HG03442 (cell line): ENCODE results near the gene CAMK4.

ENCODE experiments used
- ATAC-seq: cut with Tn5 transposase; IDR thresholded peaks from one replicate; pipeline ENCODE4 v1.9.1; 2021; ENCODE audit warnings: mild to moderate bottlenecking, moderate library complexity; ENCODE audit not compliant: unreplicated experiment

Gene CAMK4

GRCh38 chr5:111478898-111479297, 254.7 kb downstream of the CAMK4 start:
- no peak for ATAC-seq

GRCh38 chr5:111480346-111480745, 256.2 kb downstream of the CAMK4 start:
- no peak for ATAC-seq

- ATAC-seq, result no peak
Measured at GRCh38 chr5:111486055-111486454, 261.9 kb downstream of the CAMK4 start.

- no peak for ATAC-seq
Measured at GRCh38 chr5:111486926-111487325, 262.7 kb downstream of the CAMK4 start.

GRCh38 chr5:111488353-111488752, 264.2 kb downstream of the CAMK4 start:
- ATAC-seq, result no peak

- no peak for ATAC-seq
Measured at GRCh38 chr5:111493031-111493430, 268.8 kb downstream of the CAMK4 start.

GRCh38 chr5:111494355-111494999, 270.3 kb downstream of the CAMK4 start:
- no peak for ATAC-seq

- no peak for ATAC-seq
Measured at GRCh38 chr5:111495159-111495558, 271.0 kb downstream of the CAMK4 start.

- ATAC-seq, result no peak
Measured at GRCh38 chr5:111498346-111498745, 274.2 kb downstream of the CAMK4 start.

GRCh38 chr5:111502956-111503355, 278.8 kb downstream of the CAMK4 start:
- ATAC-seq, result no peak

- ATAC-seq, result no peak
Measured at GRCh38 chr5:111505096-111505495, 280.9 kb downstream of the CAMK4 start.

- no peak for ATAC-seq
Measured at GRCh38 chr5:111507276-111507675, 283.1 kb downstream of the CAMK4 start.

GRCh38 chr5:111509119-111509518, 284.9 kb downstream of the CAMK4 start:
- no peak for ATAC-seq

- ATAC-seq, result no peak
Measured at GRCh38 chr5:111511174-111511830, 287.1 kb downstream of the CAMK4 start.

- peak; percentile 4 for ATAC-seq
Measured at GRCh38 chr5:111511831-111512374, 287.7 kb downstream of the CAMK4 start.

GRCh38 chr5:111512375-111513130, 288.4 kb downstream of the CAMK4 start, which contains the start of gene STARD4:
Gene STARD4, minus strand, starts transcription at chr5:111512535. Its CDS starts 5,102 bp downstream, at chr5:111507433.
- ATAC-seq, result peak; percentile 86

- ATAC-seq, result no peak
Measured at GRCh38 chr5:111513131-111513520, 288.9 kb downstream of the CAMK4 start.

- no peak for ATAC-seq
Measured at GRCh38 chr5:111514087-111514486, 289.9 kb downstream of the CAMK4 start.

GRCh38 chr5:111517853-111518501, 293.8 kb downstream of the CAMK4 start:
- ATAC-seq, result peak; percentile 54

GRCh38 chr5:111518777-111519176, 294.6 kb downstream of the CAMK4 start:
- no peak for ATAC-seq

GRCh38 chr5:111520908-111521307, 296.7 kb downstream of the CAMK4 start:
- ATAC-seq, result no peak
